Nephron progenitor cell (in vitro differentiated cells): ENCODE data around the gene EPS8L1.
A peak's percentile ranks its signal among the peaks of the same experiment; 100 is the strongest.

Experiments used
- DNase-seq: peaks from one replicate; pipeline ENCODE4 v3.0.0; 2021
- H3K27ac Mint-ChIP-seq: 2 replicates; pipeline ENCODE4 v1.8.0; 2021; ENCODE audit warnings: mild to moderate bottlenecking, moderate library complexity, mixed read lengths
- H3K27me3 Mint-ChIP-seq: 2 replicates; pipeline ENCODE4 v1.8.0; 2021; ENCODE audit warnings: mild to moderate bottlenecking, low read depth, mixed read lengths; ENCODE audit not compliant: poor library complexity
- H3K36me3 Mint-ChIP-seq: 2 replicates; pipeline ENCODE4 v1.8.0; 2021; ENCODE audit warnings: low read depth, mixed read lengths
- H3K4me1 Mint-ChIP-seq: 2 replicates; pipeline ENCODE4 v1.8.0; 2021; ENCODE audit warnings: mixed read lengths
- H3K4me3 Mint-ChIP-seq: 2 replicates; pipeline ENCODE4 v1.8.0; 2021; ENCODE audit warnings: mild to moderate bottlenecking, moderate library complexity, mixed read lengths
- H3K9me3 Mint-ChIP-seq: 2 replicates; pipeline ENCODE4 v1.8.0; 2021; ENCODE audit warnings: mild to moderate bottlenecking, moderate library complexity, mixed read lengths
- TF ChIP-seq, protein P1 (sequence below): fragments of 200-600 bp; sonication (generic); IDR thresholded peaks from 2 replicates; pipeline ENCODE4 v1.5.0; 2021; ENCODE audit warnings: antibody characterized with exemption

The EPS8L1 gene

DNA sequence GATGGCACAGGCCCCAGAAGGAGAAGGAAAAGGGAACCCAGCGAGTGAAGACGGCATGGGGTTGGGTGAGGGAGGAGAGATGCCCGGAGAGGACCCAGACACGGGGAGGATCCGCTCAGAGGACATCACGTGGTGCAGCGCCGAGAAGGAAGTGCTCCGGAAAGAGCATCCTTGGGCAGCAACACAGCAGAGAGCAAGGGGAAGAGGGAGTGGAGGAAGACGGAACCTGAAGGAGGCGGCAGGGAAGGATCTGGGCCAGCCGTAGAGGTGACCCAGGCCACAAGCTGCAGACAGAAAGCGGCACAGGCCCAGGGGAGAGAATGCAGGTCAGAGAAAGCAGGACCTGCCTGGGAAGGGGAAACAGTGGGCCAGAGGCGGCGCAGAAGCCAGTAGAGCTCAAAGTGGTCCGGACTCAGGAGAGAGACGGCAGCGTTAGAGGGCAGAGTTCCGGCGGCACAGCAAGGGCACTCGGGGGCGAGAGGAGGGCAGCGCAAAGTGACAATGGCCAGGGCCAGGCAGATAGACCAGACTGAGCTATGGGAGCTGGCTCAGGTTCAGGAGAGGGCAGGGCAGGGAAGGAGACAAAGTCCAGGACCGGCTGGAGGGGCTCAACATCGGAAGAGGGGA is 40.7 kb downstream of the EPS8L1 start:
- Mint-ChIP-seq H3K4me3 (peak overlapping the region; percentile 91), H3K27me3 (peaks cover 14% of the 10 kb centered on the region), H3K9me3 (no peaks in the 10 kb centered on the region), H3K27ac (peak overlapping the region; percentile 78), H3K36me3 (no peaks in the 10 kb centered on the region), H3K4me1 (peaks cover 62% of the 10 kb centered on the region)
- DNase-seq = peak; percentile 15
- TF ChIP-seq, protein P1, sequence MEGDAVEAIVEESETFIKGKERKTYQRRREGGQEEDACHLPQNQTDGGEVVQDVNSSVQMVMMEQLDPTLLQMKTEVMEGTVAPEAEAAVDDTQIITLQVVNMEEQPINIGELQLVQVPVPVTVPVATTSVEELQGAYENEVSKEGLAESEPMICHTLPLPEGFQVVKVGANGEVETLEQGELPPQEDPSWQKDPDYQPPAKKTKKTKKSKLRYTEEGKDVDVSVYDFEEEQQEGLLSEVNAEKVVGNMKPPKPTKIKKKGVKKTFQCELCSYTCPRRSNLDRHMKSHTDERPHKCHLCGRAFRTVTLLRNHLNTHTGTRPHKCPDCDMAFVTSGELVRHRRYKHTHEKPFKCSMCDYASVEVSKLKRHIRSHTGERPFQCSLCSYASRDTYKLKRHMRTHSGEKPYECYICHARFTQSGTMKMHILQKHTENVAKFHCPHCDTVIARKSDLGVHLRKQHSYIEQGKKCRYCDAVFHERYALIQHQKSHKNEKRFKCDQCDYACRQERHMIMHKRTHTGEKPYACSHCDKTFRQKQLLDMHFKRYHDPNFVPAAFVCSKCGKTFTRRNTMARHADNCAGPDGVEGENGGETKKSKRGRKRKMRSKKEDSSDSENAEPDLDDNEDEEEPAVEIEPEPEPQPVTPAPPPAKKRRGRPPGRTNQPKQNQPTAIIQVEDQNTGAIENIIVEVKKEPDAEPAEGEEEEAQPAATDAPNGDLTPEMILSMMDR = no peak

DNA sequence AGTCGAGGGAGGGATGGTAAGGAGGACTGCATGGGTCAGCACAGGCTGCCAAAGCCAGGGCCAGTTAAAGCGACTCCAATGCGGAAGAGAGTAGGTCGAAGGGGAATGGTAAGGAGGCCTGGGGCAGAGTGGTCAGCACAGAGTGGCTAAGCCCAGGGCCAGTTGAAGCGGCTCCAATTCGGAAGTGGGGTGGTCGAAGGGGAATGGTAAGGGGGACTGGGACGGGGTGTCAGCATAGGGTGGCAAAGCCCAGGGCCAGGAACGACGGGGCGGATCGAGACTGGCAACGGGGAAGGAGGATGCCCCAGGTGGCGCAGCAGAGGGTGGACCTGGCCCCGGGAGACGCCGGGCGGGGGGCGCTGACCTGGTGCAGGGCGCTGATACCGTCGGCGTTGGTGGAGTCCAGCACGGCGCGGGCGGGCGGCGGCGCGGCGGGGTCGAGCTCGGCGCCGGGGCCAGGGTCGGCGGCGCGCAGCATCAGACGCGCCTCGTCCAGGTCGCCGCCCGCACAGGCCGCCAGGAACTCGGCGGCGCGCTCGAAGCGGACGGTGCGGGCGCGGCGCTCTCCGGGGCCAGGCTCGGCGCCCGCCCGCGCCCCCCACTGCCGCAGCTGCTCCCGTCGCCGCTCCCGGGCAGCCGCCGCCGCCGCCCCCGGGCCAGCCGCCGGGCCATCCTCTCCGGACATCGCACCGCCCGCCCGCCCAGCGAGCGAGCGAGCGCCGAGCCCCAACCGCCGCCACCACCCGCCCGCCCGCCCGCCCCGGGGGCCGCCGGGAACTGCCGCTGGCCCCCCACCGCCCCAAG is 41.4 kb downstream of the EPS8L1 start, which contains the start of gene PPP1R12C:
Gene PPP1R12C (minus strand): TSS at position 779 of the 804 bp plus-strand sequence. CDS start 94 bp downstream, at position 685.
- TF ChIP-seq, protein P1 = no peak
- no peaks in the 10 kb centered on the region for H3K36me3 Mint-ChIP-seq
- H3K27ac Mint-ChIP-seq = peak within 1 kb of the TSS; percentile 99
- peaks cover 58% of the 10 kb centered on the region for H3K4me1 Mint-ChIP-seq
- DNase-seq = peak; percentile 52
- H3K4me3 Mint-ChIP-seq = peak within 1 kb of the TSS; percentile 93
- H3K9me3 Mint-ChIP-seq = no peaks in the 10 kb centered on the region
- H3K27me3 Mint-ChIP-seq = peaks cover 21% of the 10 kb centered on the region

DNA sequence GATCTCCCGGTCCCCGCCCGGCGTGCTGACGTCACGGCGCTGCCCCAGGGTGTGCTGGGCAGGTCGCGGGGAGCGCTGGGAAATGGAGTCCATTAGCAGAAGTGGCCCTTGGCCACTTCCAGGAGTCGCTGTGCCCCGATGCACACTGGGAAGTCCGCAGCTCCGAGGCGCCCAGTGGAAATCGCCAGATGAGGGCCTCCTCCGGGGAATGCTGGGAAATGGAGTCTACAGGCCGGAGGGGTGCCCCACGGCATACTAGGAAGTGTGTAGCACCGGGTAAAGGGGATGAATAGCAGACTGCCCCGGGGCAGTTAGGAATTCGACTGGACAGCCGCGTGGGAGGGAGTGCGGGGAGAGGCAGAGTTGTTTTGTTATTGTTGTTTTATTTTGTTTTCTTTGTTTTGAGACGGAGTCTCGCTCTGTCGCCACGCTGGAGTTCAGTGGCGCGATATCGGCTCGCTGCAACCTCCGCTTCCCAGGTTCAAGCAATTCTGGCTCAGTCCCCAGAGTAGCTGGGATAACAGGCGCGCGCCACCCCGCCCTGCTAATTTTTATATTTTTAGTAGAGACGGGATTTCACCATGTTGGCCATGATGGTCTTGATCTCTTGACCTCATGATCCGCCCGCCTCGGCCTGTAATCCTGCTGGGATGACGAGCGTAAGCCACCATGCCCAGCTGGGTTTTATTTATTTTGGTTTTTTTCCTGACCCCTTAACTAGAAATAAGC is 42.2 kb downstream of the EPS8L1 start:
- TF ChIP-seq, protein P1 = no peak
- peaks cover 56% of the 10 kb centered on the region for H3K4me1 Mint-ChIP-seq
- peaks cover 28% of the 10 kb centered on the region for H3K27me3 Mint-ChIP-seq
- peak overlapping the region; percentile 99 for H3K27ac Mint-ChIP-seq
- H3K36me3 Mint-ChIP-seq = no peaks in the 10 kb centered on the region
- H3K9me3 Mint-ChIP-seq = no peaks in the 10 kb centered on the region
- peak overlapping the region; percentile 93 for H3K4me3 Mint-ChIP-seq
- peak; percentile 96 for DNase-seq

DNA sequence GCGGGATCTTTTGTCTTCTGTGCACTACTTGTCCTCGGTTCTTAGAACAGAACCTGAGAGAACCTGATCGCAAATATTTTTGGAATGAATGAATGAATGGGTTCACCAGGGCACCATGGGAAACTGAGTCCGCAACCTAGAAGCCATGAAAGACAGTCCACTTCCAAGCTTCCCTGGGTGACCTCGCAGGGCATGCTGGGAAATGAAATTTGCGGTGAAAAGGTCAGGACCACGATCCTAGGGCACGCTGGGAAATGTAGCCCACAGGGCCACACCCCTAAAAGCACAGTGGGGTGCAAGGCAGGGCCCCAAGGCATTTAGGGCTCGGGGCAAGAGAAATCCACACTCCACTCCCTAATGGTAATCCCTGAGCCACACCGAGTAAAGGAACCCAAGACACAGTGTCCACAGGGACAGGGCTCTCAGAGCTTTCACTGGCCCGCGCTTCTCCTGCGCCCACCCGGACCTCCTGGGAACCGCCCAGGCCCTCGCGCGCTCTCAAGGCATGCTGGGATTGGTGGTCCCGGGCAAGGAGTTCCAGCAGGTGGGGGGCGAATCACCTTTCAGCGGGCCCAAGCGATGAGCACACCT is 42.8 kb downstream of the EPS8L1 start:
- peak; percentile 57 for DNase-seq
- peaks cover 52% of the 10 kb centered on the region for H3K4me1 Mint-ChIP-seq
- no peaks in the 10 kb centered on the region for H3K36me3 Mint-ChIP-seq
- peak overlapping the region; percentile 99 for H3K27ac Mint-ChIP-seq
- TF ChIP-seq, protein P1 = no peak
- H3K4me3 Mint-ChIP-seq = peak overlapping the region; percentile 93
- H3K9me3 Mint-ChIP-seq = no peaks in the 10 kb centered on the region
- peaks cover 35% of the 10 kb centered on the region for H3K27me3 Mint-ChIP-seq

DNA sequence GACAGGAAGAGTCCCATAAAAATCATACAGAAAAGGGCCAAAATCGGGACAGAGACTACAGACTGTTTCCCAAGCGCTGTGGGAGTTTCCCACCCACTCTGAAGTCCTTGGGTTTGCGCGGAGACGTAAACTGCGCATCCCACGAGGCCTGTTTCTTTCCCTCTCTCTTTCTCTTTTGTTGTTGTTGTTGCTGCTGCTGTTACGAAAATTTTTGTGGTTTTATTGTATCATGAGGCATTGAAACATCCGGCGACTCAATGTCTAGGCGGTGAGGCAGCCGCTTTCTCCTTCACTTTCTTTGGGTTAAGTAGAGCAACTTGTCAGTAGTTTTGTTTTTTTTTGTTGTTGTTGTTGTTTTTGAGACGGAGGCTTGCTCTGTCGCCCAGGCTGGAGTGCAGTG is 43.4 kb downstream of the EPS8L1 start:
- TF ChIP-seq, protein P1 = no peak
- Mint-ChIP-seq H3K27ac (no peak overlapping the region), H3K4me1 (peaks cover 52% of the 10 kb centered on the region), H3K9me3 (no peaks in the 10 kb centered on the region), H3K36me3 (no peaks in the 10 kb centered on the region), H3K27me3 (peaks cover 39% of the 10 kb centered on the region), H3K4me3 (peak overlapping the region; percentile 93)
- DNase-seq = no peak
